T-helper 9 cell (primary cell): ENCODE data around the gene CHST9.
"Not testable (repeated sequence)": the region's sequence is repeated elsewhere in the genome, so short reads cannot be mapped to it uniquely, and the experiment has no call there.

Experiments used
- DNase-seq: peaks from one replicate; pipeline ENCODE4 v3.0.0-alpha.2; 2020

The CHST9 gene

DNA sequence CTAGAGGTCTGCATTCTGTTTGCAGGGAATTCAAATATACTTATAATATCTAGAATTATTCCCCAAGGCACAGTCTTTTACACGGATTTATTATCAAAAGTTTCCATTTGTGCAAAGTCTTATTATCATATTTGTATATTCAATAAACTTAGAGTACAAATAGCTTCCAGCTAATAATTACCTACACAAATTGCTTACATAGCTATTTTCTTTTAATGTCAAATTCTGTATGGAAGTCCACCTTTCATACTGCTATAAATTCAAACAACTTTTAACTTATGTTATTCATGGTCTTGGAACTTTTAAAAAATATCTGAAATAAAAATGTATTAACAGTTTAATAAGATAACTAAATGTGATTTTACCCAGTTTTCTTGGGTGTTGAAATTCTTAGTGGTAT is 13.1 kb downstream of the CHST9 start:
- no peak for DNase-seq

DNA sequence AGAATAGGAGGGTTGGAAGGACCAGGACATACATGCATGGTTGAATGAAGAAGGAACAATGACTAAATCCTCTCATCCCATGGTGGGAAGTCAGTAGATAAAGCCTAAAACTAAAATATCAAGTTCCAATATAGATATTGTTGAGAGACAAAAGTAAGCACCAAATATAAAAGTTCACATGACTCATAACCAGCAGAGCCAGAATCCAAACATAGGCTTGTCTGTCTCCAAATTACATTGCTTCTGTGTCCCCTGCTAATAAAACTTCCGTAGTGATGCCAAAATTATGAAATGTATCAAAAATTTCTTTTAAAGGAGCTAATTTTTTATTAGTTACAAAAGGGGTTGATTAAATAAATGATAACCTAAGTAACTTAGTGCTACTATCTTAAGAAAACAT is 19.7 kb downstream of the CHST9 start:
- DNase-seq: no peak

- no peak for DNase-seq
Observed at GRCh38 chr18:27164905-27165304, 20.2 kb downstream of the CHST9 start.

DNA sequence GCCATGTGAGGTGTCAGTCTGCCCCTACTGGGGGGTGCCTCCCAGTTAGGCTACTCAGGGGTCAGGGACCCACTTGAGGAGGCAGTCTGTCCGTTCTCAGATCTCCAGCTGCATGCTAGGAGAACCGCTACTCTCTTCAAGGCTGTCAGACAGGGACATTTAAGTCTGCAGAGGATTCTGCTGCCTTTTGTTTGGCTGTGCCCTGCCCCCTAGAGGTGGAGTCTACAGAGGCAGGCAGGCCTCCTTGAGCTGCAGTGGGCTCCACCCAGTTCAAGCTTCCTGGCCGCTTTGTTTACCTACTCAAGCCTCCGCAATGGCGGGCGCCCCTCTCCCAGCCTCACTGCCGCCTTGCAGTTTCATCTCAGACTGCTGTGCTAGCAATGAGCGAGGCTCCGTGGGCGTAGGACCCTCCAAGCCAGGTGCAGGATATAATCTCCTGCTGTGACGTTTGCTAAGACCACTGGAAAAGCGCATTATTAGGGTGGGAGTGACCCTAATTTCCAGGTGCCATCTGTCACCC is 21.9 kb downstream of the CHST9 start:
- DNase-seq: not testable (repeated sequence)

GRCh38 chr18:27149240-27149639 is 35.9 kb downstream of the CHST9 start:
- DNase-seq: not testable (repeated sequence)

DNA sequence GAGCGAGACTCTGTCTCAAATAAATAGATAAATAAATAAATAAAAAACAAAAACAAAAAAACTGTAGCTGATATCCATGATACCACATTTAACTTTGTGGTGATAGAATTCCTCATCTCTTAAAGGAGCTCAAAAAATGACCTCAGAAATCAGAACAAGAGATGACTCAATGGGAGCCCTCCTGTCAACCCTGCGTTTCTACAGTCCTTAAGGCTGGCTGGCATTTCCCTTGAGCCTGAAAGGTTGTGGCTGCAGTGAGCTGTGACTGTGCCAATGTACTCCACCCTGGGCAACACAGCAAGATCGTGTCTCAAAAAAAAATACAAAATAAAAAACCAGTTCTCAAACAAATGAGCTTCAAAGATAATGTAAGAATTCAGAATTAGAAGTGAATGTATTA is 40.4 kb downstream of the CHST9 start:
- no peak for DNase-seq

GRCh38 chr18:27143580-27144287 is 41.4 kb downstream of the CHST9 start:
- no peak for DNase-seq

DNA sequence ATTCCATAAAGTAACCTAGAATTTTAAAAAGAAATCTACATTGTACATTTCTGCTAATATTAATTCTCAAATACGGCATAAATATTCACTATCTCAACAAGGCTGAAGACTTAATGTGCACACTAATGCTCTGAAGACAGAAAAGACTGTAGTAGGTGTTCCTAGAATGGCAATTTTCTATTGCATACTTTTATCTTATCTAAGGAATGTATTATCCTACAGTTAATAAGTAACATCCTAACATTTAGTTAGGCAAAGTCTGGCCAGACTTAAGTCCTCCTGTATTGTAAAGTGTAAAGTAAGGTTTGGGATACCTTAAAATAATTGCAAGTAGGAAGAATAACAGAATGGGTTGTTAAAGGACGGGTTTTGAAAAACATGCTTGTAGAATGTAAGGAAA is 42.2 kb downstream of the CHST9 start:
- DNase-seq: no peak

GRCh38 chr18:27141876-27142275 is 43.2 kb downstream of the CHST9 start:
- DNase-seq: no peak

DNA sequence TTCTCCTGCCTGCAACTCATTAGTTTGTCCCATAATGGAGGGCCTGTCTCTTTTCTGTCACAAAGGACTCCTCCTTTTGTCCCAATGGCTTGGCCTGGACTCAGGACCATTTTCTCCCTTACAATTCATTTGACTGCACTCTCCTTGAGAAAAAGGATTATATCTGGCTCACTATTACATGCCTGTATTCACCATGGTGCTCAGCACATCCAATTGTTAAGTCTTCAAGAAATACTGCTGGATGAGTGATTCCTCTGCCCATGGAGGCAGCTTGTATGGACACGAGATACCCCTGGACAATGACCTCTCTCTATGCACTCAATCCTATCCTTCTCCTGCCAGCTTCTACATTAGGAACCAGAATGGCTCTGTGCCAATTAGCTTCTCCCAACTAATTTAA is 47.0 kb downstream of the CHST9 start:
- no peak for DNase-seq

DNA sequence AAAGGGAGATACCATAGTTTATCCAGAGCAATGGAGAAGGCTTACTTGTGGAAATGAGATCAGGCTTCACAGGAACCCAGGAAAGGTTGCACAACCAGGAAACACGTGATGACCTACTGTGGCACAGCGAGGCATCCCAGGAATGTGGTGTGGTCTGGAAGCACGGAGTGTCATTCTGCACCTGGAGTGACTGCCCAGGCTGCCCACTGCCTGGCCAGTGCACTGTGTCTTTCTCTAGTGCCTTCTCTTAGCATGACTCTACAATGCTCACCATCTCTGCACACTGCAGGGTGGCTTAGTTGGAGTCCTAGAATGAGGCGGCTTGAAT is 48.9 kb downstream of the CHST9 start:
- DNase-seq: no peak

- no peak for DNase-seq
Observed at GRCh38 chr18:27135504-27136207, 49.5 kb downstream of the CHST9 start.

DNA sequence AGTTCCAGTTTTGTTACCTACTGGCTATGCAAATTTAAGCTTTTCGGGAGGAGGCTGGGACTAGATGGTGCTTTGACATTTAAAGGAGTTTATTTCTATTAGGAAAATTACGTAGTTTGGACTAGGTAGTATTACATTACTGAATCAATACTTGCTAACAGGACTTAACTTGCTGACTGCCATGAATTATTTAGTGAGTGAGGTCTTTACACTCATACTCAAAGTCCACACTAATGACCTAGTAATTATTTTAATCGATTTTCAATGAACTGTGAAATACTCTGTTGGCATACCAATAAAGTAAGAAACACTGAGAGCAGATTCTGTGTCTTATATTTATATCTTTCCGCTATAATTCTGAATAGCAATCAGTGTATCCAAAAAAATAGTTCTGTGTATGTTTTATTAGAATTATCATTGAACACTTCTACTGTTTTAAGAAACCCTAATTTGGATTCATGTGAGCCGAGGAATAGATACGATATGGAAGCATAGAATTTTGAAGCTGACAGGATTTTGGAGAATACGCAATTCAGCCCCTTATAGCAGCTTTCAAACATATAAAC is 55.0 kb downstream of the CHST9 start:
- no peak for DNase-seq

- no peak for DNase-seq
Observed at GRCh38 chr18:27124196-27124595, 60.9 kb downstream of the CHST9 start.

DNA sequence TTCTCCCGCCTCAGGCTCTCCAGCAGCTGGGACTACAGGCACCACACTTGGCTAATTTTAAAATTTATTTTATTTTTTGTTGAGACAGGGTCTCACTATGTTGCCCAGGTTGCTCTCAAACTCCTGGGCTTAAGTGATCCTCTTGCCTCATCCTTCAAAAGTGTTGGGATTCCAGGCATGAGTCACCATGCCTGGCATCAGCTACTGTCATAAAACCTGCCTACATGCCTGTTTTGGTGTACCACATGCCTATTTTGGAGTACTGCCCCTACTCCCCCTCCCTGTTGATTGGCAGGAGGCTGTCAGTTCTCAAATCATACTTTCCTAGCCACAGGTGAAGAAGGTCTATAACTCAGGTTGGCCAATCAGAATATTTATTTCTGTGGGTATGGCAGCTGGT is 64.0 kb downstream of the CHST9 start:
- no peak for DNase-seq

DNA sequence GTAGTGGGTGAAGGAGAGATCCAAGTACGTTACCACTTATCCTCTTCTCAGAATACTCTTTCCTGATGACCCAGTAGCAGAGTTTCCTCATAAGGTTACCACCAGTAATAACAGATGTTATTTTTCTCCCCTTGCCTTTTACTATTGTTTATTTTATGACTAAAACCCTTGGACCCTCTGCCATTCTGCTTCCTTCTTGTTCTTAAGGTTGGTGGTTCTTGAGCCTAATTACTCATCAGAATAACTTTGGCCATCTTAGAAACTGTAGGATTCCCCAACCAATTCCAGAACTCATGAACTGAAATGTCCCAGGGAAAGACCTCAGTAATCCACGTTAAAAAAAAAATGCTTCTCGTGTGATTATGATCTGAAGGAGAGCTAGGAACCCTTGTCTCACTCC is 64.9 kb downstream of the CHST9 start:
- DNase-seq: no peak

- DNase-seq: no peak
Observed at GRCh38 chr18:27118973-27119372, 66.1 kb downstream of the CHST9 start.

DNA sequence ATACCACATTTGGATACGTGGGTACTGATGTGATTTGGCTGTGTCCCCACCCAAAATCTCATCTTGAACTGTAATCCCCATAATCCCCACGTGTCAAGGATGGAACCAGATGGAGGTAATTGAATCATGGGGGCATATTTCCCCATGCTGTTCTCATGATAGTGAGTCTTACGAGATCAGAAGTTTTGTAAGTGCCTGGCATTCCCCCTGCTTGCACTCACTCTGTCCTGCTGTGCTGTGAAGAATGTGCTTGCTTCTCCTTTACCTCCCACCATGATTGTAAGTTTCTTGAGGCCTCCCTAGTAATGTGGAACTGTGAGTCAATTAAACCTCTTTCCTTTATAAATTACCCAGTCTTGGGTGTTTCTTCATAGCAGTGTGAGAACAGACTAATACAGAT is 70.3 kb downstream of the CHST9 start:
- no peak for DNase-seq

- DNase-seq: no peak
Observed at GRCh38 chr18:27113358-27113757, 71.8 kb downstream of the CHST9 start.

- no peak for DNase-seq
Observed at GRCh38 chr18:27110319-27110718, 74.8 kb downstream of the CHST9 start.

- DNase-seq: no peak
Observed at GRCh38 chr18:27109451-27109850, 75.7 kb downstream of the CHST9 start.

GRCh38 chr18:27108842-27109241 is 76.3 kb downstream of the CHST9 start:
- DNase-seq: no peak

DNA sequence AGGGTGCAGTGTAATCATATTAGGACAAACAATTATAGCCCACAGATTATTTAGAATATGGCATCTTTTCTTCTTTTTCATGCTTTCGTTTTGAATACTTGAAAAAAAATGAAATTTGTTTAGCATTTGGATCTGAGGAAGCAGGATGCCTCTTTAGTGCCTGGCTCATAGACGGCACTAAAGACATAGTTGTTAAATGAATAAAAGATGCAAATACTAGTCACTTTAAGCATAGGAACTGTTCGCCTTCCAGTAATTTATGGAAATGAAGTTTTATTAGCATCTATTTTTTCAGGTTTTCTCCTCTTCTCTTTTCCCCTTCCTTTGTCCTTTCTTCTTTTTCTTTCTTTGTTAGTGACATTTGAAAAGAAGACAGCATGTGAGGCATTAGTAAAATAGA is 80.4 kb downstream of the CHST9 start:
- DNase-seq: no peak

- DNase-seq: no peak
Observed at GRCh38 chr18:27094621-27095020, 90.5 kb downstream of the CHST9 start.
